ENCODE results near the gene AUTS2.

Gene AUTS2

GRCh38 chr7:70545214-70545613 is 946.9 kb downstream of the AUTS2 start:
- no peak for DNase-seq

GRCh38 chr7:70552141-70552540 is 953.9 kb downstream of the AUTS2 start:
- no peak for DNase-seq

- DNase-seq: no peak
Measured at GRCh38 chr7:70553364-70553763, 955.1 kb downstream of the AUTS2 start.

- DNase-seq: no peak
Measured at GRCh38 chr7:70554646-70555045, 956.4 kb downstream of the AUTS2 start.

GRCh38 chr7:70556761-70557160 is 958.5 kb downstream of the AUTS2 start:
- DNase-seq: no peak

GRCh38 chr7:70557338-70557737 is 959.1 kb downstream of the AUTS2 start:
- DNase-seq: no peak

- DNase-seq: no peak
Measured at GRCh38 chr7:70559815-70560214, 961.5 kb downstream of the AUTS2 start.

- no peak for DNase-seq
Measured at GRCh38 chr7:70563960-70564359, 965.7 kb downstream of the AUTS2 start.

GRCh38 chr7:70565721-70566370 is 967.6 kb downstream of the AUTS2 start:
- no peak for DNase-seq

GRCh38 chr7:70566671-70567070 is 968.4 kb downstream of the AUTS2 start:
- DNase-seq: peak; percentile 10

- no peak for DNase-seq
Measured at GRCh38 chr7:70568674-70569334, 970.5 kb downstream of the AUTS2 start.

GRCh38 chr7:70569335-70569819 is 971.1 kb downstream of the AUTS2 start:
- DNase-seq: peak; percentile 80

GRCh38 chr7:70570029-70570428 is 971.8 kb downstream of the AUTS2 start:
- DNase-seq: no peak

- DNase-seq: no peak
Measured at GRCh38 chr7:70570961-70571360, 972.7 kb downstream of the AUTS2 start.

GRCh38 chr7:70571403-70571934 is 973.2 kb downstream of the AUTS2 start:
- DNase-seq: no peak

GRCh38 chr7:70571961-70572360 is 973.7 kb downstream of the AUTS2 start:
- no peak for DNase-seq

- no peak for DNase-seq
Measured at GRCh38 chr7:70572571-70572970, 974.3 kb downstream of the AUTS2 start.

GRCh38 chr7:70573071-70573661 is 974.9 kb downstream of the AUTS2 start:
- DNase-seq: no peak

- DNase-seq: no peak
Measured at GRCh38 chr7:70573696-70574095, 975.4 kb downstream of the AUTS2 start.

- no peak for DNase-seq
Measured at GRCh38 chr7:70574314-70574834, 976.1 kb downstream of the AUTS2 start.

GRCh38 chr7:70574970-70575799 is 976.9 kb downstream of the AUTS2 start:
- no peak for DNase-seq

- no peak for DNase-seq
Measured at GRCh38 chr7:70577078-70577477, 978.8 kb downstream of the AUTS2 start.

GRCh38 chr7:70578131-70578530 is 979.9 kb downstream of the AUTS2 start:
- no peak for DNase-seq

All from hematopoietic multipotent progenitor cell treated with erythropoietin and hydrocortisone succinate and interleukin-3 and kit ligand, for 6 days (in vitro differentiated cells).